Vagina (tissue), 2 donors: Measurements from ENCODE around the gene SCG2. TPM values are rescaled to one million over a fixed set of nuclear protein-coding genes. Genes with fewer than 3 reads are reported as not detected.

ENCODE experiments used
- DNase-seq, 2 donors: peaks; one replicate each; pipeline ENCODE4 v3.0.0-alpha.2; 2017; ENCODE audit errors: extremely low spot score in 2 of 2
- H3K27ac ChIP-seq: fragments of 200-600 bp; sonication (generic); one replicate; pipeline ENCODE4 v1.5.1; 2019
- H3K27me3 ChIP-seq: fragments of 200-600 bp; sonication (generic); one replicate; pipeline ENCODE4 v1.5.1; 2019
- H3K36me3 ChIP-seq, 2 donors: fragments of 200-600 bp; sonication (generic); one replicate each; pipeline ENCODE4 v1.5.1; 2017 to 2019
- H3K4me1 ChIP-seq: fragments of 200-600 bp; sonication (generic); one replicate; pipeline ENCODE4 v1.5.1; 2019
- H3K4me3 ChIP-seq, 2 donors: fragments of 200-600 bp; sonication (generic); 1 replicate in 1 of 2; 2 replicates in 1 of 2; pipeline ENCODE4 v1.5.1; 2016 to 2019
- H3K9me3 ChIP-seq: fragments of 200-600 bp; sonication (generic); one replicate; pipeline ENCODE4 v1.5.1; 2019
- POLR2A ChIP-seq, 2 donors: fragments of 450-650 bp; IDR thresholded peaks; one replicate each; pipeline ENCODE4 v1.6.1; 2017; ENCODE audit warnings: antibody characterized with exemption in 2 of 2, mild to moderate bottlenecking in 2 of 2, moderate library complexity in 2 of 2
- POLR2AphosphoS5 ChIP-seq, 2 donors: sonication (generic); formaldehyde crosslinking; IDR thresholded peaks; one replicate each; pipeline ENCODE4 v1.9.0; 2017; ENCODE audit warnings: antibody characterized with exemption in 2 of 2, mild to moderate bottlenecking in 2 of 2, low read depth in 1 of 2; ENCODE audit not compliant: insufficient read depth in 1 of 2
- intact Hi-C: fragments of 100-400 bp; cut with DNase I; formaldehyde crosslinking; loops from one replicate; pipeline ENCODE4 v1.15.1; 2023
- total RNA-seq: library from RNA; depleted of rRNA; stranded (reverse); fragments of >200 nt; gene quantifications from one replicate; pipeline ENCODE4 v1.2.3, GENCODE V29; 2016
- TF ChIP-seq, protein P1 (sequence below), 3 experiments: fragments of 450-650 bp in 2 of 3; fragments of 200-600 bp in 1 of 3; sonication (generic) in 1 of 3; IDR thresholded peaks; one replicate each; pipeline ENCODE4 v1.5.1; 2017 to 2019; ENCODE audit warnings: antibody characterized with exemption in 3 of 3, mild to moderate bottlenecking in 2 of 3, moderate library complexity in 2 of 3

SCG2 gene
- total RNA-seq, 1 donor from 2014 or later: 13.3 TPM

DNA sequence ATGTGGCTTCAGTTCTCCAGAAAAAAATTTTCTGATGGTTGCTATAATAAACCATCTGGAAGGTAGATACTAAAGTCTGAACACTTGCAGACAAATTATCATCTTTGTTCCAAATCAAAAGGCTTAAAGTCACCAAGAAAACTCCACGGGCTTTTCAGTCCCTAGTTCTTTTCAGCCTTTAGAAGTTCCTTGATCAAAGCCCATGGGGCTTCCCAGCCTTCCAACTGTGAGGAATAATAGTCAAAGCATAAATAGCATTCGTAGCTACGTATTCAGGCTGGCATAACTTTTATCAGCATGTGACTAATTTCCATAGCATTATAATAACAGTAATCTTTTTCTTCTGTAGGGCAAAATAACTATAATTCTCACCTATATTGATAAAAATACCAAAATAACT is 13.9 kb downstream of the SCG2 start:
- DNase-seq: no peak
- Histone ChIP-seq H3K4me1 (no peaks in the 10 kb centered on the region), H3K27ac (no peak overlapping the region), H3K9me3 (no peaks in the 10 kb centered on the region), H3K36me3 (no peaks in the 10 kb centered on the region), H3K4me3 (no peak overlapping the region), H3K27me3 (no peaks in the 10 kb centered on the region)
- intact Hi-C loops: no loop called here
- TF ChIP-seq POLR2AphosphoS5 (IDR thresholded peaks at IDR 0.05; ENCODE audit: insufficient read depth in 1 of 2, low read depth in 1 of 2): no peak
- TF ChIP-seq POLR2A (IDR thresholded peaks at IDR 0.05): no peak
- TF ChIP-seq, protein P1, sequence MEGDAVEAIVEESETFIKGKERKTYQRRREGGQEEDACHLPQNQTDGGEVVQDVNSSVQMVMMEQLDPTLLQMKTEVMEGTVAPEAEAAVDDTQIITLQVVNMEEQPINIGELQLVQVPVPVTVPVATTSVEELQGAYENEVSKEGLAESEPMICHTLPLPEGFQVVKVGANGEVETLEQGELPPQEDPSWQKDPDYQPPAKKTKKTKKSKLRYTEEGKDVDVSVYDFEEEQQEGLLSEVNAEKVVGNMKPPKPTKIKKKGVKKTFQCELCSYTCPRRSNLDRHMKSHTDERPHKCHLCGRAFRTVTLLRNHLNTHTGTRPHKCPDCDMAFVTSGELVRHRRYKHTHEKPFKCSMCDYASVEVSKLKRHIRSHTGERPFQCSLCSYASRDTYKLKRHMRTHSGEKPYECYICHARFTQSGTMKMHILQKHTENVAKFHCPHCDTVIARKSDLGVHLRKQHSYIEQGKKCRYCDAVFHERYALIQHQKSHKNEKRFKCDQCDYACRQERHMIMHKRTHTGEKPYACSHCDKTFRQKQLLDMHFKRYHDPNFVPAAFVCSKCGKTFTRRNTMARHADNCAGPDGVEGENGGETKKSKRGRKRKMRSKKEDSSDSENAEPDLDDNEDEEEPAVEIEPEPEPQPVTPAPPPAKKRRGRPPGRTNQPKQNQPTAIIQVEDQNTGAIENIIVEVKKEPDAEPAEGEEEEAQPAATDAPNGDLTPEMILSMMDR (IDR thresholded peaks at IDR 0.05): no peak

DNA sequence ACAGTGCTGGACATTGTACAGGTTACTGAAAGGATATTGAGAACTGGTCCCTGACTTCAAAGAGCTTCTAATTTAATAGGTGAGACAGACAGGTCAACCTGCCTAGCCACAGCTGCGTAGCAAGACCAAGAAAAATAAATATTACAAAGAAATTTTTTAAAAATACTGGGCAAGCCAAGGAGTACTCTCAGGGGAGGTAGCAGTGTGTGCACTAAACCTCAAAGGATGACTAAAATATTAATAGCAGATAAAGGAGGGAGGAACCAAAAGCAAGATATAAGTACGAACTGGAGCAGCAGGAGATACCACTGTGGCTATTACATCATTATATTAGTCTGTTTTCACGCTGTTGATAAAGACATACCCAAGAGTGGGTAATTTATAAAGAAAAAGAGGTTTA is 14.9 kb downstream of the SCG2 start:
- Histone ChIP-seq H3K36me3 (no peaks in the 10 kb centered on the region), H3K27me3 (no peaks in the 10 kb centered on the region), H3K4me3 (no peak overlapping the region), H3K27ac (no peak overlapping the region), H3K4me1 (no peaks in the 10 kb centered on the region), H3K9me3 (no peaks in the 10 kb centered on the region)
- intact Hi-C loops: no loop called here
- DNase-seq: no peak
- TF ChIP-seq POLR2A (IDR thresholded peaks at IDR 0.05): no peak
- TF ChIP-seq, protein P1 (IDR thresholded peaks at IDR 0.05): no peak
- TF ChIP-seq POLR2AphosphoS5 (IDR thresholded peaks at IDR 0.05; ENCODE audit: insufficient read depth in 1 of 2, low read depth in 1 of 2): no peak

DNA sequence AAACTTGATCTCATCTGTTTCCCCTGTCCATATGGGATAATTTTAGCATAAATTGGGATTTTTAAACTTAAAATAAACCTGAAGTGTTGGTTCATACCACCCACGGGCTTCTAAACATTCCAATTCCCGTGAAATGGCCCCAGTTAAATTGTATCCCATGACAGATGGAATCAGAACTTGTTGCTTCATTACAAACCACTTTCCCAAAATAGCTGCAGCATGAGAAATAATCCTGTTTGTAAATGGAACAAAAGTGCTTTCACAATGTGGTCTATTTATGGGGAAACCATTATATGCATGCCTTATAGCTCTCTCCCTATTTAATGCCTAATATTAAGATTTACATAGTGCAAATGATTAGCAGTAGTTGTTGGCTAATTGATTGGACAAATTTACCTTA is 15.9 kb downstream of the SCG2 start:
- TF ChIP-seq, protein P1 (IDR thresholded peaks at IDR 0.05): no peak
- TF ChIP-seq POLR2A (IDR thresholded peaks at IDR 0.05) (no peak), POLR2AphosphoS5 (IDR thresholded peaks at IDR 0.05; ENCODE audit: insufficient read depth in 1 of 2, low read depth in 1 of 2) (no peak)
- no peak for DNase-seq
- H3K27ac ChIP-seq: no peak overlapping the region

DNA sequence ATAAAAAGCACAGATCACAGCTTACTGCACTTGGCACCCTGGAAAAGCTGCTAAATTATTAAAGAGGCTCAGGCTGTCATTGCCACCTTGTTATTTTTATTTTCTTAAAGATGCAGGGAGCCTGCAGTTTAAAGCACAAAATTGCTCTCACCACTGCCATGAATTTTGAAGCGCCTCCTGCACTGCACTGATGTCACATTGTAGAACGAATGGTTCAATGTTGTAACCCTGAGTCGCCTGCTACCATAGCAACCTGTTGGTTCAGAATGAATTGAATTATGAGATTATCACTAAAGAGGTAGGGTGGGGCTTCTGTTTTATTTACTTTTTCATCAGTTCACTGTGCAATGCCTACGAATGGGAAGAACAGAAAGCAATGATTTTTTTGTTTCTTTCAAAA is 16.5 kb downstream of the SCG2 start:
- H3K9me3 ChIP-seq: no peaks in the 10 kb centered on the region
- no peak for DNase-seq

More for the DNA sequence above, 15.9 kb downstream of the SCG2 start:
- Histone ChIP-seq H3K9me3 (no peaks in the 10 kb centered on the region), H3K4me1 (peaks cover under 1% of the 10 kb centered on the region), H3K36me3 (no peaks in the 10 kb centered on the region), H3K27me3 (no peaks in the 10 kb centered on the region), H3K4me3 (no peak overlapping the region)
- intact Hi-C loops: no loop called here

DNA sequence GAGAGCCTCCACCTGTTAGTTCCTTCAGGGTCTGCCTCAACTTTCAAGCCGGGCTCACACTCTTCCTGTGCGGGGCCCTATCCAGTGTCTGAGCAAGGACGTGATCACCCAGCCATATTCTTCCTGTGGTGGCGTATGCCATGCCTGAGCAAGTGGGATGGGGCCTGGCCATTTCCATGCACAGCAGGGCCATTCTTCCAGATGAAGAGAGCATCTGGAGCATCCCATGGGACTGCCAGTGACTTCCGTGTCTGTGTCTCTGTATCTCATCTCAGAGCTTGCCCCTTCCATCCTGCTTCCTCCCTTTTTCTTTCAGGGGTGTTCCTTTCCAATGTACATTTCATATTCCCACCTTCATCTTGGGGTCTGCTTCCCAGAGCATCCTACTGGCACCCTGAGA is 20.2 kb downstream of the SCG2 start:
- H3K27me3 ChIP-seq: no peaks in the 10 kb centered on the region
- no peaks in the 10 kb centered on the region for H3K36me3 ChIP-seq
- H3K27ac ChIP-seq: no peak overlapping the region
- H3K9me3 ChIP-seq: no peaks in the 10 kb centered on the region
- no peak overlapping the region for H3K4me3 ChIP-seq
- intact Hi-C loops: no loop called here
- peaks cover 14% of the 10 kb centered on the region for H3K4me1 ChIP-seq
- no peak for DNase-seq
- TF ChIP-seq POLR2AphosphoS5 (IDR thresholded peaks at IDR 0.05; ENCODE audit: insufficient read depth in 1 of 2, low read depth in 1 of 2) (no peak), POLR2A (IDR thresholded peaks at IDR 0.05) (no peak)
- TF ChIP-seq, protein P1 (IDR thresholded peaks at IDR 0.05): no peak

More for the DNA sequence above, 16.5 kb downstream of the SCG2 start:
- Histone ChIP-seq H3K27ac (no peak overlapping the region), H3K27me3 (no peaks in the 10 kb centered on the region), H3K4me3 (no peak overlapping the region), H3K4me1 (peaks cover 7% of the 10 kb centered on the region), H3K36me3 (no peaks in the 10 kb centered on the region)
- no peak for TF ChIP-seq POLR2AphosphoS5 (IDR thresholded peaks at IDR 0.05; ENCODE audit: insufficient read depth in 1 of 2, low read depth in 1 of 2)
- TF ChIP-seq, protein P1 (IDR thresholded peaks at IDR 0.05): no peak
- intact Hi-C loops: loop anchor here (2.0 kb wide), 1 partner anchor 79 kb away; no protein-coding TSS in a partner anchor
